Lower leg skin (tissue), 3 donors: ENCODE results near the gene ZNF365.

ENCODE experiments used
- CTCF ChIP-seq, 3 donors: fragments of 450-650 bp; IDR thresholded peaks; one replicate each; pipeline ENCODE4 v1.5.1; 2016; ENCODE audit warnings: antibody characterized with exemption in 3 of 3, mild to moderate bottlenecking in 3 of 3, moderate library complexity in 2 of 3
- POLR2A ChIP-seq, 2 donors: fragments of 450-650 bp; IDR thresholded peaks; one replicate each; pipeline ENCODE4 v1.6.1; 2016 to 2017; ENCODE audit warnings: antibody characterized with exemption in 2 of 2, mild to moderate bottlenecking in 1 of 2, moderate library complexity in 1 of 2

DNA sequence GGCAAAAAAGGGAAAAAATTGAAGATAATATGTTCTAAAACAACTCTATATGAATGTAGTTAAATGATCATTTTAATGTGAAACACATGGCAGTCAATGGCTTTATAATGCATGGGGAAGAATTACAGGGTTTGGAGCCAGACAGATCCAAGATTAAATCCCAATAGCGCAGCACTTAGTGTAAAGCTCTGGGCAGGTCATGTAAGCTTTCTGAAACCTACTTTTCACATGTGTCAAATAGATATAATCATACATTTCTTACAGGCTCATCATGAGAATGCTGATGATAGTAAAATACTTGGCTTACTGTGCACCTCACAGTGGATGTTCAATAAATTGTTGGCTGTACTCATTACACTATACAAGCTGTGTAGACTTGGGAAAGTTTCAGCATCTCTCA is 48.0 kb upstream of the ZNF365 start:
- TF ChIP-seq CTCF (IDR thresholded peaks at IDR 0.05) (no peak), POLR2A (IDR thresholded peaks at IDR 0.05) (no peak)
